Astrocyte (in vitro differentiated cells and primary cell): ENCODE results near the gene GMPR2.

Experiments used
- EZH2 ChIP-seq: IDR thresholded peaks from 2 replicates; pipeline ENCODE4 v1.6.1; 2012; ENCODE audit warnings: mild to moderate bottlenecking, low read length, inconsistent platforms; ENCODE audit not compliant: insufficient read depth
- TF ChIP-seq, protein P1 (sequence below): IDR thresholded peaks from 2 replicates; pipeline ENCODE4 v1.5.1; 2011; ENCODE audit warnings: low read depth, mild to moderate bottlenecking, inconsistent platforms, low read length, moderate library complexity; ENCODE audit not compliant: insufficient read depth

DNA sequence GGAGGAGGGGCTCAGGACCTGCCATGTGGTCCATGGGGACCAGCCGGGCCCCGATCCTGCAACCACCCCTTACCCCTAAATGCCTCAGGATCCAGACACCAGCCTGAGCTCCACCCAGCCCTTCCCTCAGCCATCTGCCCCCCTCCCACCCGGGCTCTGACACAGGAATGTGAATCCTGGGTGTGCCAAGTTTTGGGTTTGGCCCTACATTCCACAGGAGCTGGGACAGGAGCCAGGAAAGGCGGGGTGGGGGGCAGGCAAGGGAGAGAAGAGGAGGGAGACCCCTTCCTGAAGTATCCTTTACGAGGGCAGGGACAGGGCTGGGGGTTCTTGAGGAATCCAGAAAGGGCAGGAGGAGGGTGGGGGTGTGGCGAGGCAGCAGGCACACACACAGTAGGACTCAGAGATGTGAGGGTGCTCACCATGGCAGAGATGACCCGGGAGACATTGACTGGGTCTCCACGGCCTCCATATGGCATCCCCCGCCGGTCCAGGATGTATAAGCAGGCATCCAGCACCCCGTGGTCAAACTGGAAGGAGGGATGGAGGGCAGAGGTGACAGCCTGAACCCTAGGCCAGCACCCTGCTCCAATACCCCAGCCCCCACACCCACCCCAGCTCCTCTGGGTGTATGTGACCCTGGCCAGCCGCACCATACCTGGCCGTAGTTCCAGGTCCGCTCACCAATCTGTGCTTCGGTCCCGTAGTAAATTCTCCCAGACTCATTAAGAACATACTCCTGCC, 26.7 kb downstream of the GMPR2 start:
- TF ChIP-seq, protein P1, sequence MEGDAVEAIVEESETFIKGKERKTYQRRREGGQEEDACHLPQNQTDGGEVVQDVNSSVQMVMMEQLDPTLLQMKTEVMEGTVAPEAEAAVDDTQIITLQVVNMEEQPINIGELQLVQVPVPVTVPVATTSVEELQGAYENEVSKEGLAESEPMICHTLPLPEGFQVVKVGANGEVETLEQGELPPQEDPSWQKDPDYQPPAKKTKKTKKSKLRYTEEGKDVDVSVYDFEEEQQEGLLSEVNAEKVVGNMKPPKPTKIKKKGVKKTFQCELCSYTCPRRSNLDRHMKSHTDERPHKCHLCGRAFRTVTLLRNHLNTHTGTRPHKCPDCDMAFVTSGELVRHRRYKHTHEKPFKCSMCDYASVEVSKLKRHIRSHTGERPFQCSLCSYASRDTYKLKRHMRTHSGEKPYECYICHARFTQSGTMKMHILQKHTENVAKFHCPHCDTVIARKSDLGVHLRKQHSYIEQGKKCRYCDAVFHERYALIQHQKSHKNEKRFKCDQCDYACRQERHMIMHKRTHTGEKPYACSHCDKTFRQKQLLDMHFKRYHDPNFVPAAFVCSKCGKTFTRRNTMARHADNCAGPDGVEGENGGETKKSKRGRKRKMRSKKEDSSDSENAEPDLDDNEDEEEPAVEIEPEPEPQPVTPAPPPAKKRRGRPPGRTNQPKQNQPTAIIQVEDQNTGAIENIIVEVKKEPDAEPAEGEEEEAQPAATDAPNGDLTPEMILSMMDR, result no peak
- TF ChIP-seq EZH2, result no peak
